Activated T-helper 17 cell treated with anti-CD3 and anti-CD28 coated beads, Interleukin-2, amount 50 U/mL, for 72 hours (primary cell): ENCODE data around the gene MC1R. TPM values are rescaled to one million over a fixed set of nuclear protein-coding genes. Genes with fewer than 3 reads are reported as not detected.
A peak's percentile ranks its signal among the peaks of the same experiment; 100 is the strongest.
"Not testable (repeated sequence)": the region's sequence is repeated elsewhere in the genome, so short reads cannot be mapped to it uniquely, and the experiment has no call there.

Experiments
- ATAC-seq: fragments of 150-1000 bp; cut with Tn5 transposase; replicated peaks from 2 replicates; pipeline ENCODE4 v1.10.0; 2021; ENCODE audit warnings: mild to moderate bottlenecking, moderate library complexity
- H3K27ac Mint-ChIP-seq: one replicate; pipeline ENCODE4 v1.8.0; 2022; ENCODE audit warnings: mixed read lengths
- H3K27me3 Mint-ChIP-seq: one replicate; pipeline ENCODE4 v1.8.0; 2022; ENCODE audit warnings: mixed read lengths
- H3K36me3 Mint-ChIP-seq: one replicate; pipeline ENCODE4 v1.8.0; 2022; ENCODE audit warnings: low read depth, mild to moderate bottlenecking, mixed read lengths
- H3K4me1 Mint-ChIP-seq: one replicate; pipeline ENCODE4 v1.8.0; 2022; ENCODE audit warnings: mixed read lengths
- H3K4me3 Mint-ChIP-seq: one replicate; pipeline ENCODE4 v1.8.0; 2022; ENCODE audit warnings: mild to moderate bottlenecking, mixed read lengths
- H3K9me3 Mint-ChIP-seq: one replicate; pipeline ENCODE4 v1.8.0; 2022; ENCODE audit warnings: mixed read lengths
- total RNA-seq, 2 donors: library from RNA; stranded (reverse); gene quantifications; one replicate each; pipeline ENCODE4 v1.2.3, GENCODE V29; 2022

MC1R gene
- total RNA-seq, 2 donors from 2014 or later: 7.5 to 7.6 TPM

DNA sequence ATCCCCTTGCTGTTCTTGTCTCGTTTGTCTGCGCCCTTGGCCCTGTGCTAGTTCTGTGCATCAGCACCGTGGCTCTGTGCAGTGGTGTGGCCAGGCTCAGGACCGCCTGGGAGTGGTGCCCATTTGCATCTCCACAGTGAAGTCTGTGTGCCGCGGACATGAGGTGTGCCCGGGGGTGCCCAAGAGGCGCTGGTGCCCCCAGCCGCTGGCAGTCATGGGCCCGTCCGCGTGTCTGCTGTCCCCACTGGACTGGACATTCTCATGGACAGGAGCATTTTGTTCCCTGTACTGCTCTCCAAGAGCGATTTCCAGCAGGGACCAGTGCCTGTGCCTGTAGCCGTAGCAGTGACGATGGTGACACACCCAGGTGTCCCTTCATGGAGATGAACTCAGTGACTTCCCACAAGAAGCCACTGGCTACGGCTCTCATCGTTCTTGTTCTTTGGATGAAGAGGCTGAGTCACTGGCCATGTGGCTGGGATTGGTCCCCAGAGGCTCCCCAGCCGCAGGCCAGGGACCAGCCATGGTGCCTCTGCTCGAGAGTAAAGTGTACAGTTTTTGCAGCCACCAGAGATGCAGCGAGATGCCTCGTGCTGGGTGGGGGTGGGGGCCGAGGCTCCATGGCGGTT lies 13.0 kb upstream of the MC1R start:
- Mint-ChIP-seq H3K36me3 (peaks cover 65% of the 10 kb centered on the region), H3K9me3 (no peaks in the 10 kb centered on the region), H3K4me1 (no peaks in the 10 kb centered on the region), H3K27ac (no peak overlapping the region), H3K4me3 (no peak overlapping the region), H3K27me3 (no peaks in the 10 kb centered on the region)
- ATAC-seq: no peak

DNA sequence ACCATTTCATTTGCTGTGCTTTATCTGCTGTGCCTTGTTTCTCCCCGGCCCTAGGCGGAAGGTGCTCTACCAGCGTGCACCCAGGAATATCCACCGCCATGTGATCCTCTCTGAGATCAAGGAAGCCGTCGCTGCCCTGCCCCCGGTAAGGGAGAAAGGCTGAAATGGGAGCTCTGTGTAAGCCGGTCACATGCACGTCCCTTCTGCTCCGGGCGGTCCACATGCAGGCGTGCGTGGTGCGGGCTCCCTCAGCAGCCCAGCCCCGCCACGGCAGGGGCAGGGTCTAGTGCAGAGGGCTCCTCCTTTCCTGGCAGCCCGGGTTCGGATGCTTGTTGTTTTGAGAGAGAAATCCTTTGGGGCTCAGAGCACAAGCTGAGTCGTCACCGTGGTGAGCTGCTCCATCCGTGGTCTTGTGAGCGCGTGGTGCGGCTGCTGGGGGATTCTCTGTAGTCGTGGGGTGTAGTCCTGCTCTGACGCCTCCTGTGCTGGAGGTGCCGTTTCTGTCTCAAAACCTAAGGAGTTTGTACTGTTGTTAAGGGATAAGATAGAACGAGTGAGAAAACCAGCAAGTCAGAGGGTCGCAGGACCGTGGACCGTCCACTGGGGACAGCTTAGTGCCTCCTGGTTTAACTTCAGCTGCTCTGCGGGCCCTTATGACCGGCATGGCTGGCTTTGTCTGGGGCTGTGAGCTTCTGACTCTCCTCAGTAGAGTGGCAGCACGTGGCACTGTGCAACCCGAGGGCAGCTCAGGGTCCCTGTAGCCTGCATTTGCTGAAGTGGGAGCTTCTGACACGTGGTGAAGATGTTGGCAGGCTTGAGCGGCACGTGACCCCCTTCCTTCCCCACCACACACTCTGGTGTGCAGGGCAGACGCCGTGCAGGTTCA lies 12.3 kb upstream of the MC1R start:
- Mint-ChIP-seq H3K4me1 (no peaks in the 10 kb centered on the region), H3K36me3 (peaks cover 65% of the 10 kb centered on the region), H3K4me3 (no peak overlapping the region), H3K27ac (no peak overlapping the region), H3K9me3 (no peaks in the 10 kb centered on the region), H3K27me3 (no peaks in the 10 kb centered on the region)
- ATAC-seq: no peak

DNA sequence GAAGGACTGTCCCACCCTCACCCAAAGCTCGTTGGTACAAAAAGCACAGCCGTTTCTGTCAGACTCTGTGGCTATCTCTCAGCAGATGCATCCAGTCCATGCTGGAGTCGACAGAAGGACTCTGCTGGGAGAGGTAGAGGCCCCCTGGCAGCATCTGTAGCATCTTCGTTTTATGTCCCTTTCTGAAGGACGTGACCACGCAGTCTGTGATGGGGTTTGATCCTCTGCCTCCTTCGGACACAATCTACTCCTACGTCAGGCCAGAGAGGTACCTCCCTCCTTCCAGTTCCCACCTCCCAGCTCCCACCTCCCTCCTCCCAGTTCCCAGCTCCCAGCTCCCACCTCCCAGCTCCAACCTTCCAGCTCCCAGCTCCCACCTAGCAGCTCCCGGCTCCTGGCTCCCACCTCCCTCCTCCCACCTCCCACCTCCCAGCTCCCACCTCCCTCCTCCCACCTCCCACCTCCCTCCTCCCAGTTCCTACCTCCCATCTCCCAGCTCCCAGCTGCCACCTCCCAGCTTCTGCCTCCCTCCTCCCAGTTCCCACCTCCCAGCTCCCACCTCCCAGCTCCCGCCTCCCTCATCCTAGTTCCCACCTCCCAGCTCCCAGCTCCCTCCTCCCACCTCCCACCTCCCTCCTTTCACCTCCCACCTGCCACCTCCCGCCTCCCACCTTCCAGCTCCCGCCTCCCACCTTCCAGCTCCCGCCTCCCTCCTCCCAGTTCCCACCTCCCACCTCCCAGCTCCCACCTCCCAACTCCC lies 11.4 kb upstream of the MC1R start:
- Mint-ChIP-seq H3K27me3 (no peaks in the 10 kb centered on the region), H3K4me3 (no peak overlapping the region), H3K36me3 (peaks cover 73% of the 10 kb centered on the region), H3K27ac (no peak overlapping the region), H3K4me1 (no peaks in the 10 kb centered on the region), H3K9me3 (no peaks in the 10 kb centered on the region)
- no peak for ATAC-seq

DNA sequence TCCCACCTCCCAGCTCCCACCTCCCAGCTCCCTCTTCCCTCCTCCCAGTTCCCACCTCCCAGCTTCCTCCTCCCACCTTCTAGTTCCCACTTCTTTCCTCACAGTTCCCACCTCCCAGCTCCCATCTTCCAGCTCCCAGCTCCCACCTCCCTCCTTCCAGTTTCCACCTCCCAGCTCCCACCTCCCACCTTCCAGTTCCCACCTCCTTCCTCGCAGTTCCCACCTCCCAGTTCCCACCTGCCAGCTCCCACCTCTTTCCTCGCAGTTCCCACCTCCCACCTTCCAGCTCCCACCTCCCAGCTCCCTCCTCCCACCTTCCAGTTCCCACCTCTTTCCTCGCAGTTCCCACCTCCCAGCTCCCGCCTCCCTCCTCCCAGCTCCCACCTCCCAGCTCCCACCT lies 10.4 kb upstream of the MC1R start:
- no peak overlapping the region for H3K27ac Mint-ChIP-seq
- H3K9me3 Mint-ChIP-seq: no peaks in the 10 kb centered on the region
- H3K4me3 Mint-ChIP-seq: no peak overlapping the region
- no peaks in the 10 kb centered on the region for H3K4me1 Mint-ChIP-seq
- no peak for ATAC-seq
- no peaks in the 10 kb centered on the region for H3K27me3 Mint-ChIP-seq
- H3K36me3 Mint-ChIP-seq: peaks cover 66% of the 10 kb centered on the region

DNA sequence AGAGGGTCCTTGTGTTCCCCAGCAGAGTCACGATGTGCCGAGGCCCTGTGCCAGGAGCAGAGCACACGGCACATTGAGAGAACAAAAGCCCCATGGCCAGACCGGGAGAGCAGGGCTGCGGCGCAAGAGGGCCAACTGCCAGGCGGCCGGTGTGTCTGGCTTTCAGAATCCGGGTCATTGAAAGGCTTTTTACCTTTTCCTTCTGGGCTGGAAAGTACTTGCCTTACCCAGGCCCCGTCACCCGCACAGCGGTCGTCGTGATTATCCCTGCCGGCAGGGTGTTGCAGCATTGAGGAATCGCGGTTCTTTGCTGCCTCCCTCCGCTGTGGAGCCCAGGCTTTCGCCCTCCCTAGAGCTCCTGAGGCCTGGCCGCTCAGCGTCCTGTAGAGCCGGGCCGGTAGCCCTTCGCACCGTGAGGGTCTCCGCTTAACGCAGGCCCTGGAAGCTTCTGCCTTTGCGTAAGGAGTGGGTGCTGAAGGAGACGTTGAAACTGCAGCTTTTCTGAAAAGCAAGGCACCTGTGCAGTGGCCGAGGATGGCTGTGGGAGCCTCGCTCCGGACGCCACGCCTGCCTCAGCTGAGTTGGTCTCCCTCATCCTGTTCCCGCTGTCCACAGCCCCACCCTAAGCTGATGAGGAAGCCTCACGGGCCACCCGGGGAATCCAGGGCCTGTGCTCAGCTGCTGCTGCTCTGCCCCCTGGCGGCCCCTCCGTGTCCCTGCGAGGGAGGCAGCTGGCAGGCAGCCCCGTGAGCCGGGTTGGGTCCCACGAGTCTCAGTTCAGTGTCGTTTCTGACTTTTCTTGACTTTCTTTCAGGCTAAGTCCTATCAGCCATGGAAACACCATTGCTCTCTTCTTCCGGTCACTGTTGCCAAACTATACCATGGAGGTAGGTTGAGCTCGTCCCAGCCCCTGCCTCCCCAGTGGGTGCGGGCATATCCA lies 8.6 kb upstream of the MC1R start:
- H3K27me3 Mint-ChIP-seq: no peaks in the 10 kb centered on the region
- H3K36me3 Mint-ChIP-seq: peaks cover 50% of the 10 kb centered on the region
- peak; percentile 87 for ATAC-seq
- H3K9me3 Mint-ChIP-seq: no peaks in the 10 kb centered on the region
- H3K4me3 Mint-ChIP-seq: no peak overlapping the region
- H3K4me1 Mint-ChIP-seq: peaks cover 4% of the 10 kb centered on the region
- H3K27ac Mint-ChIP-seq: no peak overlapping the region

DNA sequence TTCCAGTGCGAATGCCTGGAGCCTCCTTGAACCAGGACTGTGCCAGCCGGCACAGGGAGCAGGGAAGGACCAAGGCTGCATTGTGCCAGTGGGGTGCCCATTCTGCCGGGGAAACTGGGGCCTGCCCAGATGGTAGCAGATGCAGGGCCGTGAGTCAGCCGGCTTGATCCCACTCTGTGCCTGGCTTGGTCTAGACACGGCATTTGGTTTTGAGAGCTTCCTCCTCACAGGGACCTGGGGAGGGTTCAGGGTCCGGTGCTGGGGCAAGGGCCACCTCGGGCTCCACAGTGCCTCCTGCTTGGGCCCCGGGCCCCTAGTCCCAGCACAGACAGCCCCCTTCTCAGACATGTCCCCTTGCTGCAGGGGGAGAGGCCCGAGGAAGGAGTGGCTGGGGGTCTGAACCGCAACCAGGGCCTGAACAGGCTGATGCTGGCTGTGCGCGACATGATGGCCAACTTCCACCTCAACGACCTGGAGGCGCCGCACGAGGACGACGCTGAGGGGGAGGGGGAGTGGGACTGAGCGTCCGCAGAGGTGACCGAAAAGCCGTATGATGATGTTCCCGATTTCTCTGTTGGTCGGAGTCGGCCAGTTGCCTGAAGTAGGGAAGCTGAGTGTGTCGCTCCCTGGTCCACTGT lies 7.8 kb upstream of the MC1R start:
- no peaks in the 10 kb centered on the region for H3K27me3 Mint-ChIP-seq
- H3K36me3 Mint-ChIP-seq: peaks cover 42% of the 10 kb centered on the region
- ATAC-seq: no peak
- no peak overlapping the region for H3K27ac Mint-ChIP-seq
- H3K9me3 Mint-ChIP-seq: no peaks in the 10 kb centered on the region
- H3K4me1 Mint-ChIP-seq: peaks cover 4% of the 10 kb centered on the region
- H3K4me3 Mint-ChIP-seq: no peak overlapping the region

DNA sequence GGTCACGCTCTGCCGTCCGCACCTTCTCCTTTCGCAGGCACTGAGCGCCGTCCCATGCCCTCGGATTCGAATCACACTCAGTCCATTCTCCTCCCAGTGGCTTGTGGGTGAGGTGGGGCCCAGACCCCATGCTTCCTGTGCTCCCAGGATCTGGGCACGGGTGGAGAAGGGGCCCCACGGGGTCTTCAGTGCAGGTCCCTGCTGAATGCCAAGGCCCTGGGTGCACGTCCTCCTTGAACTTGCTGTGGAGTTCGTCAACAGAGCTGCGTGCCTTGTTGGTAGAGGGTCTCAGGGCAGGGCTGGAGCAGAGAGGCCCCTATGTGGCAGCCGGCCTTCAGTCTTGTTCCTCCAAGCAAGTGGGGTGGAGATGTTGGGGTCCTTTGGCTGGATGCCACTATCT lies 7.3 kb upstream of the MC1R start:
- no peaks in the 10 kb centered on the region for H3K9me3 Mint-ChIP-seq
- H3K36me3 Mint-ChIP-seq: peaks cover 37% of the 10 kb centered on the region
- no peak for ATAC-seq
- H3K4me3 Mint-ChIP-seq: no peak overlapping the region
- no peak overlapping the region for H3K27ac Mint-ChIP-seq
- H3K4me1 Mint-ChIP-seq: peaks cover 4% of the 10 kb centered on the region
- H3K27me3 Mint-ChIP-seq: no peaks in the 10 kb centered on the region

DNA sequence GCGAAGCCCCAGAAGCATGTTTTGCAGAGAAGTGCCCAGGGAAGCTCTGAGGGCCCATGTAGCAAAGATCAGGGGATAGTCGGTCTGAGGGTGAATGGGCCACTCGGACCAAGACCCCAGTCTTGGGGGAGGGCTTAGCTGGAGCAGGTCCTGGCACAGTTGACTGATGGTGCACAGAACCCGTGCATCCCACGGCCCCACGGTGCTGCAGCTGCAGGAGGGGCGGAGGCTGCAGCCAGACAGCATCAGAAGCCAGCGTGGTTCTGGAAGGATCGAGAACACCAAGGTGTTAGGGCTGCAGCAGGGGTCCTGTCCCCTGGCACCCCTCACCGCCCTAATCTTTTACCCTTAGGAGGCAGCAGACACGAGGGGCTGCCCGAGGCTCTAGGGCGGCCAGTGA lies 6.5 kb upstream of the MC1R start:
- no peaks in the 10 kb centered on the region for H3K27me3 Mint-ChIP-seq
- no peak overlapping the region for H3K4me3 Mint-ChIP-seq
- H3K36me3 Mint-ChIP-seq: peaks cover 34% of the 10 kb centered on the region
- H3K4me1 Mint-ChIP-seq: peaks cover 4% of the 10 kb centered on the region
- ATAC-seq: no peak
- H3K9me3 Mint-ChIP-seq: no peaks in the 10 kb centered on the region
- no peak overlapping the region for H3K27ac Mint-ChIP-seq

DNA sequence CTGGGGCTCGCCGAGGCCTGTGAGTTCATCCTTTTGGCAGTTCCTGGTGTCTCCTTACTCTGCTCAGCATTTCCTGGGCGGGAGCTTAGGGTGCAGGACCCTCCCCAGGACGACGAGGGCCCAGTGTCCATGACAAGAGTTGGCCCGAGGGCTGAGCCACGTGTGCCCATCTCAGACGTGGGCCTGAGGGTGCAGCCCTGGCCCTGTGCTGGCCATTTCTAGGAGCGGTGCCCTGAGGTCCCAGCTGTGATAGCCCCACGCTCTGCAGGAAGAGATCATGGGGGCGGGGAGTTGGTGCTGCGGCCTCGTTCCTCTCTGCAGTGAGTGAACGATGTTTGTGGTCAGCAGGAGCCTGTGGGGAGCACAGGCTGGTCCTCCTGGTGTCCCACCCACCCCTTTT lies 6.0 kb upstream of the MC1R start:
- no peak for ATAC-seq
- Mint-ChIP-seq H3K4me1 (peaks cover 4% of the 10 kb centered on the region), H3K27me3 (no peaks in the 10 kb centered on the region), H3K9me3 (no peaks in the 10 kb centered on the region), H3K36me3 (peaks cover 34% of the 10 kb centered on the region), H3K27ac (no peak overlapping the region), H3K4me3 (no peak overlapping the region)

DNA sequence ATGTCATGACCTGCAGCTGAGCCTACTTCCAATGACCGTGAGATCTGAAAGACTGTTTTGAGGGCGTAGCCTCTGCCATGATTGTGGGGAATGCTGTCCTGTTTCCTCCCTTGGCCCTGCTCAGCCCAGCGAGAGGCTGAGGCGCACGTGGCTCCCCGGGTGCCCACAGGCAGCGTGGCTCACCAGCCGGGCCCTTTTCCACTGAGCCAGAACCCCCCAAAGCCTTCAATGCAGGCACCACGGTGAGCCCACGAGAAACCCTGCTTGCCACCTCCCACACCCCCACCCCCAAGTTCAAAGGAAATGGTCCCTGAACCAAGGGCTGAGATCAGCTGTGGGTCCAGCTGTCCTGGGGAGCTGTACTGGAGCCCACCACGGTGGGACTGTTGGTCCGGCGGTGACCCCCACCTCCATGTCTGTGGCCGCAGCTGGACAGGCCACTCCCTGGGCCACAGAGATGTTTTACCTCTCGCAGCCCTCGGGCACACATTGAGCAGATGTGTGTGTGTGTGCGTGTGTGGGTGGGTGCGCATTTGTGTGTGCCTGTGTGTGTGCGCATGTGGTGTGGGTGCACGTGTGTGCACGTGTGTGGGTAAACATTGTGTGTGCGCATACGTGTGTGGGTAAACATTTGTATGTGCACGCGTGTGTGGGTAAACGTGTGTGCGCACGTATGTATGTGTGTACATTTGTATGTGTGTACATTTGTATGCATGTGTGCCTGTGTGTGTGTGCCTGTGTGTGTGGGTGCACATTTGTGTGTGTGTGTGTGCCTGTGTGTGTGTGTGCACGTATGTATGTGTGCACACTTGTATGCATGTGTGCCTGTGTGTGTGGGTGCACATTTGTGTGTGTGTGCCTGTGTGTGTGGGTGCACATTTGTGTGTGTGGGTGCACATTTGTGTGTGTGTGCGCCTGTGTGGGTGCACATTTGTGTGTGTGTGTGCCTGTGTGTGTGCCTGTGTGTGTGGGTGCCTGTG lies 5.0 kb upstream of the MC1R start:
- no peak for ATAC-seq
- peaks cover 8% of the 10 kb centered on the region for H3K4me1 Mint-ChIP-seq
- no peak overlapping the region for H3K4me3 Mint-ChIP-seq
- peaks cover 33% of the 10 kb centered on the region for H3K36me3 Mint-ChIP-seq
- no peak overlapping the region for H3K27ac Mint-ChIP-seq
- peaks cover under 1% of the 10 kb centered on the region for H3K27me3 Mint-ChIP-seq
- H3K9me3 Mint-ChIP-seq: no peaks in the 10 kb centered on the region

DNA sequence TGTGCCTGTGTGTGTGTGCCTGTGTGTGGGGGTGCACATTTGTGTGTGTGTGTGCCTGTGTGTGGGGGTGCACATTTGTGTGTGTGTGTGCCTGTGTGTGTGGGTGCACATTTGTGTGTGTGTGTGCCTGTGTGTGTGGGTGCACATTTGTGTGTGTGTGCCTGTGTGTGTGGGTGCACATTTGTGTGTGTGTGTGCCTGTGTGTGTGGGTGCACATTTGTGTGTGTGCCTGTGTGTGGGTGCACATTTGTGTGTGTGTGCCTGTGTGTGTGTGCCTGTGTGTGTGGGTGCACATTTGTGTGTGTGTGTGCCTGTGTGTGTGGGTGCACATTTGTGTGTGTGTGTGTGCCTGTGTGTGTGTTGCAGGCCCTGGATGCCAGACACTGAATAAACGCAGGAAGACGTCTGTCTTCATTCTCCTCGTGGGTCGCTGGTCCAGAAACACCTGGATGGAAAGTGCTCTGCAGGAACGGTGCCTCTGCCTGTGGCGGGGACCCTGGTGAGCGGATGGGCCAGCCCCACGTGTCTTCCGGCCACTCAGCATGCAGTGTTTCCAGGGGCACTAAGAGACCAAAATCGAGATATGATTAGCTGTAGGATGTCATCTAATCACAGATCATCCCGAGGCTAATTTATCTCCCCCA lies 3.9 kb upstream of the MC1R start:
- ATAC-seq, H3K4me3 Mint-ChIP-seq, H3K27ac Mint-ChIP-seq, H3K27me3 Mint-ChIP-seq, H3K9me3 Mint-ChIP-seq: not testable (repeated sequence)
- Mint-ChIP-seq H3K36me3 (peaks cover 23% of the 10 kb centered on the region), H3K4me1 (peaks cover 11% of the 10 kb centered on the region)
